HepG2 (cell line): ENCODE measurements around the gene OTUB2. TPM values are rescaled to one million over a fixed set of nuclear protein-coding genes. Genes with fewer than 3 reads are reported as not detected.

Experiments
- CHD4 ChIP-seq: fragments of 200-600 bp; sonication (generic); IDR thresholded peaks from 2 replicates; pipeline ENCODE4 v1.7.0; 2017; ENCODE audit warnings: mild to moderate bottlenecking, low read length, borderline replicate concordance
- ERF ChIP-seq: IDR thresholded peaks from 2 replicates; pipeline ENCODE4 v1.6.1; 2018; ENCODE audit warnings: missing biosample characterization, missing genetic modification reagents
- FOSL1 ChIP-seq: sonication (generic); formaldehyde crosslinking; IDR thresholded peaks from 2 replicates; pipeline ENCODE4 v1.9.0; 2021; ENCODE audit warnings: missing genetic modification reagents, borderline replicate concordance
- GABPB1 ChIP-seq: IDR thresholded peaks from 2 replicates; pipeline ENCODE4 v1.6.1; 2016; ENCODE audit warnings: mild to moderate bottlenecking, missing genetic modification reagents, moderate library complexity, missing compliant biosample characterization
- HHEX ChIP-seq: IDR thresholded peaks from 2 replicates; pipeline ENCODE4 v1.6.1; 2016; ENCODE audit warnings: control low read depth
- HOXA3 ChIP-seq: sonication (generic); formaldehyde crosslinking; IDR thresholded peaks from 2 replicates; pipeline ENCODE4 v1.5.0; 2020; ENCODE audit warnings: missing genetic modification reagents
- LCORL ChIP-seq, 2 experiments: fragments of 450-650 bp in 1 of 2; sonication (generic) in 1 of 2; formaldehyde crosslinking in 1 of 2; IDR thresholded peaks; 2 replicates each; pipeline versions ENCODE4 v1.5.0 to v1.6.1; 2017 to 2020; ENCODE audit warnings: antibody characterized with exemption in 1 of 2, missing genetic modification reagents in 1 of 2
- NCOA2 ChIP-seq: sonication (generic); formaldehyde crosslinking; IDR thresholded peaks from 2 replicates; pipeline ENCODE4 v1.8.0; 2022; ENCODE audit warnings: inconsistent platforms
- PHF5A ChIP-seq: IDR thresholded peaks from one replicate; pipeline ENCODE4 v1.6.1; 2018; ENCODE audit warnings: low read depth, missing genetic modification reagents; ENCODE audit not compliant: unreplicated experiment
- SIN3A ChIP-seq: IDR thresholded peaks from 2 replicates; pipeline ENCODE4 v1.6.1; 2011; ENCODE audit warnings: low read depth, mild to moderate bottlenecking, control low read depth, low read length, borderline replicate concordance
- SNRNP70 ChIP-seq: fragments of 200-400 bp; formaldehyde crosslinking; IDR thresholded peaks from 2 replicates; pipeline ENCODE4 v1.6.1; 2017; ENCODE audit warnings: mild to moderate bottlenecking, low read depth, low read length, moderate library complexity
- STAG1 ChIP-seq: sonication (generic); formaldehyde crosslinking; IDR thresholded peaks from 2 replicates; pipeline ENCODE4 v1.4.0; 2020; ENCODE audit warnings: missing genetic modification reagents
- TARDBP ChIP-seq: sonication (generic); formaldehyde crosslinking; IDR thresholded peaks from 2 replicates; pipeline ENCODE4 v1.8.0; 2022; ENCODE audit warnings: mild to moderate bottlenecking, missing genetic modification reagents
- TGIF2 ChIP-seq: IDR thresholded peaks from 2 replicates; pipeline ENCODE4 v1.6.1; 2016; ENCODE audit warnings: control low read depth, missing compliant biosample characterization
- ZBTB7A ChIP-seq: sonication (generic); formaldehyde crosslinking; IDR thresholded peaks from 2 replicates; pipeline ENCODE4 v1.8.0; 2022; ENCODE audit warnings: mild to moderate bottlenecking, missing genetic modification reagents
- ZBTB8A ChIP-seq: sonication (generic); formaldehyde crosslinking; IDR thresholded peaks from 2 replicates; pipeline ENCODE4 v1.4.0; 2020; ENCODE audit warnings: mild to moderate bottlenecking, low read depth, missing genetic modification reagents, borderline replicate concordance
- ZNF235 ChIP-seq: sonication (generic); formaldehyde crosslinking; IDR thresholded peaks from 2 replicates; pipeline ENCODE4 v1.8.1; 2023; ENCODE audit warnings: mild to moderate bottlenecking, missing genetic modification reagents, borderline replicate concordance
- ZNF678 ChIP-seq: sonication (generic); formaldehyde crosslinking; IDR thresholded peaks from 2 replicates; pipeline ENCODE4 v1.4.0; 2020; ENCODE audit warnings: mild to moderate bottlenecking, missing genetic modification reagents
- ZNF761 ChIP-seq: sonication (generic); formaldehyde crosslinking; conservative IDR thresholded peaks from 2 replicates; pipeline ENCODE4 v1.4.0; 2020; ENCODE audit warnings: mild to moderate bottlenecking, missing genetic modification reagents
- polyA plus RNA-seq, 8 experiments: library from polyadenylated mRNA; depleted of rRNA in 3 of 8; stranded (reverse) in 7 of 8; unstranded in 1 of 8; fragments of >200 nt; fragmentation: Illumina TruSeq in 4 of 8; extraction: Trizol in 4 of 8; gene quantifications; 2 replicates each; pipeline versions ENCODE4 v1.2.1 to v1.2.3, GENCODE V29; 2011 to 2016; ENCODE audit warnings: low read depth in 4 of 8, missing spikeins in 1 of 8, mixed read lengths in 1 of 8; ENCODE audit not compliant: insufficient read depth in 1 of 8
- total RNA-seq, 5 experiments: library from RNA; depleted of rRNA; stranded (reverse); fragments of >200 nt; fragmentation: Illumina TruSeq; extraction: Trizol; gene quantifications; 2 replicates each; pipeline ENCODE4 v1.2.3, GENCODE V29; 2016; ENCODE audit warnings: low read depth in 1 of 5
- TF ChIP-seq, protein P1 (sequence below): sonication (generic); formaldehyde crosslinking; IDR thresholded peaks from 2 replicates; pipeline ENCODE4 v1.5.1; 2020; ENCODE audit warnings: mild to moderate bottlenecking, missing genetic modification reagents, borderline replicate concordance
- TF ChIP-seq, protein P2 (sequence below): sonication (generic); formaldehyde crosslinking; conservative IDR thresholded peaks from 2 replicates; pipeline ENCODE4 v1.4.0; 2020; ENCODE audit warnings: missing genetic modification reagents
- TF ChIP-seq, protein P3 (sequence below): IDR thresholded peaks from 2 replicates; pipeline ENCODE4 v1.6.1; 2016; ENCODE audit warnings: low read depth, control low read depth

The OTUB2 gene
- total and polyA plus RNA-seq, 2 of the 13 experiments (the other 11 are each of a cell fraction or from before 2014, with no cell fraction given), result 2.2 to 2.4 TPM

DNA sequence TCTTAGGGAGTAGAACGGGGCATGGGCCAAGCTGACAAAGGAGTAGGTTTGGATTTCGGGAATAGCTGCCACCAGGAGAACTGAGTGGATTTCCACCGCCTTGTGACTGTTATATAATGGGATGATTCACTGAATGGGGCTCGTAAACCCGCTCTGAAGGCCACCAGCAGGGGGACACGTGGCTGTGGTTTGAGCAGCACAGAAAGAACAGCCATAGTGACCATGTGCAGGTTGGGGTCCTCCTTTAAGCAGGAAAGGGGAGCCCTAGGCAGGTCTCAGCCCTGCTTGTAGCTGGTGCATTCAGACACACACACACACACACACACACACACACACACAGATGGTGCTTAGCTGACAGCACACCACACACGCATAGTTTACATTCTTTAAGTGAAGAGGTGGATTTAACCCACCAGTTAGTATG is 41.1 kb upstream of the OTUB2 start (continued):
- peak; percentile 32 for TF ChIP-seq PHF5A (CRISPR knock-in tag)
- TF ChIP-seq SNRNP70, result no peak
- TF ChIP-seq, protein P1, sequence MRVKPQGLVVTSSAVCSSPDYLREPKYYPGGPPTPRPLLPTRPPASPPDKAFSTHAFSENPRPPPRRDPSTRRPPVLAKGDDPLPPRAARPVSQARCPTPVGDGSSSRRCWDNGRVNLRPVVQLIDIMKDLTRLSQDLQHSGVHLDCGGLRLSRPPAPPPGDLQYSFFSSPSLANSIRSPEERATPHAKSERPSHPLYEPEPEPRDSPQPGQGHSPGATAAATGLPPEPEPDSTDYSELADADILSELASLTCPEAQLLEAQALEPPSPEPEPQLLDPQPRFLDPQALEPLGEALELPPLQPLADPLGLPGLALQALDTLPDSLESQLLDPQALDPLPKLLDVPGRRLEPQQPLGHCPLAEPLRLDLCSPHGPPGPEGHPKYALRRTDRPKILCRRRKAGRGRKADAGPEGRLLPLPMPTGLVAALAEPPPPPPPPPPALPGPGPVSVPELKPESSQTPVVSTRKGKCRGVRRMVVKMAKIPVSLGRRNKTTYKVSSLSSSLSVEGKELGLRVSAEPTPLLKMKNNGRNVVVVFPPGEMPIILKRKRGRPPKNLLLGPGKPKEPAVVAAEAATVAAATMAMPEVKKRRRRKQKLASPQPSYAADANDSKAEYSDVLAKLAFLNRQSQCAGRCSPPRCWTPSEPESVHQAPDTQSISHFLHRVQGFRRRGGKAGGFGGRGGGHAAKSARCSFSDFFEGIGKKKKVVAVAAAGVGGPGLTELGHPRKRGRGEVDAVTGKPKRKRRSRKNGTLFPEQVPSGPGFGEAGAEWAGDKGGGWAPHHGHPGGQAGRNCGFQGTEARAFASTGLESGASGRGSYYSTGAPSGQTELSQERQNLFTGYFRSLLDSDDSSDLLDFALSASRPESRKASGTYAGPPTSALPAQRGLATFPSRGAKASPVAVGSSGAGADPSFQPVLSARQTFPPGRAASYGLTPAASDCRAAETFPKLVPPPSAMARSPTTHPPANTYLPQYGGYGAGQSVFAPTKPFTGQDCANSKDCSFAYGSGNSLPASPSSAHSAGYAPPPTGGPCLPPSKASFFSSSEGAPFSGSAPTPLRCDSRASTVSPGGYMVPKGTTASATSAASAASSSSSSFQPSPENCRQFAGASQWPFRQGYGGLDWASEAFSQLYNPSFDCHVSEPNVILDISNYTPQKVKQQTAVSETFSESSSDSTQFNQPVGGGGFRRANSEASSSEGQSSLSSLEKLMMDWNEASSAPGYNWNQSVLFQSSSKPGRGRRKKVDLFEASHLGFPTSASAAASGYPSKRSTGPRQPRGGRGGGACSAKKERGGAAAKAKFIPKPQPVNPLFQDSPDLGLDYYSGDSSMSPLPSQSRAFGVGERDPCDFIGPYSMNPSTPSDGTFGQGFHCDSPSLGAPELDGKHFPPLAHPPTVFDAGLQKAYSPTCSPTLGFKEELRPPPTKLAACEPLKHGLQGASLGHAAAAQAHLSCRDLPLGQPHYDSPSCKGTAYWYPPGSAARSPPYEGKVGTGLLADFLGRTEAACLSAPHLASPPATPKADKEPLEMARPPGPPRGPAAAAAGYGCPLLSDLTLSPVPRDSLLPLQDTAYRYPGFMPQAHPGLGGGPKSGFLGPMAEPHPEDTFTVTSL (CRISPR knock-in tag), result no peak
- TF ChIP-seq FOSL1 (CRISPR knock-in tag), result no peak
- TF ChIP-seq HOXA3, result no peak
- no peak for TF ChIP-seq ZNF235 (CRISPR knock-in tag)
- no peak for TF ChIP-seq NCOA2 (CRISPR knock-in tag)
- no peak for TF ChIP-seq LCORL (IDR thresholded peaks at IDR 0.05)
- TF ChIP-seq LCORL (CRISPR knock-in tag; IDR thresholded peaks at IDR 0.05), result peak; percentile 80
- TF ChIP-seq STAG1 (CRISPR knock-in tag), result peak; percentile 63
- no peak for TF ChIP-seq HHEX
- TF ChIP-seq ZNF761 (CRISPR knock-in tag), result no peak
- TF ChIP-seq, protein P2, sequence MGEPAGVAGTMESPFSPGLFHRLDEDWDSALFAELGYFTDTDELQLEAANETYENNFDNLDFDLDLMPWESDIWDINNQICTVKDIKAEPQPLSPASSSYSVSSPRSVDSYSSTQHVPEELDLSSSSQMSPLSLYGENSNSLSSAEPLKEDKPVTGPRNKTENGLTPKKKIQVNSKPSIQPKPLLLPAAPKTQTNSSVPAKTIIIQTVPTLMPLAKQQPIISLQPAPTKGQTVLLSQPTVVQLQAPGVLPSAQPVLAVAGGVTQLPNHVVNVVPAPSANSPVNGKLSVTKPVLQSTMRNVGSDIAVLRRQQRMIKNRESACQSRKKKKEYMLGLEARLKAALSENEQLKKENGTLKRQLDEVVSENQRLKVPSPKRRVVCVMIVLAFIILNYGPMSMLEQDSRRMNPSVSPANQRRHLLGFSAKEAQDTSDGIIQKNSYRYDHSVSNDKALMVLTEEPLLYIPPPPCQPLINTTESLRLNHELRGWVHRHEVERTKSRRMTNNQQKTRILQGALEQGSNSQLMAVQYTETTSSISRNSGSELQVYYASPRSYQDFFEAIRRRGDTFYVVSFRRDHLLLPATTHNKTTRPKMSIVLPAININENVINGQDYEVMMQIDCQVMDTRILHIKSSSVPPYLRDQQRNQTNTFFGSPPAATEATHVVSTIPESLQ (CRISPR knock-in tag), result no peak
- TF ChIP-seq SIN3A, result no peak
- TF ChIP-seq, protein P3, sequence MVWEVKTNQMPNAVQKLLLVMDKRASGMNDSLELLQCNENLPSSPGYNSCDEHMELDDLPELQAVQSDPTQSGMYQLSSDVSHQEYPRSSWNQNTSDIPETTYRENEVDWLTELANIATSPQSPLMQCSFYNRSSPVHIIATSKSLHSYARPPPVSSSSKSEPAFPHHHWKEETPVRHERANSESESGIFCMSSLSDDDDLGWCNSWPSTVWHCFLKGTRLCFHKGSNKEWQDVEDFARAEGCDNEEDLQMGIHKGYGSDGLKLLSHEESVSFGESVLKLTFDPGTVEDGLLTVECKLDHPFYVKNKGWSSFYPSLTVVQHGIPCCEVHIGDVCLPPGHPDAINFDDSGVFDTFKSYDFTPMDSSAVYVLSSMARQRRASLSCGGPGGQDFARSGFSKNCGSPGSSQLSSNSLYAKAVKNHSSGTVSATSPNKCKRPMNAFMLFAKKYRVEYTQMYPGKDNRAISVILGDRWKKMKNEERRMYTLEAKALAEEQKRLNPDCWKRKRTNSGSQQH (CRISPR knock-in tag), result 0 out of 2 replicates have a peak, but pooled peaks have one; percentile 55
- TF ChIP-seq ERF (CRISPR knock-in tag), result peak; percentile 58; the same call in 1 of the 2 replicates
- no peak for TF ChIP-seq CHD4
- TF ChIP-seq GABPB1 (CRISPR knock-in tag), result no peak
- TF ChIP-seq TARDBP (CRISPR knock-in tag), result peak; percentile 65
- TF ChIP-seq ZBTB8A, result no peak
- no peak for TF ChIP-seq ZNF678
- no peak for TF ChIP-seq ZBTB7A (CRISPR knock-in tag)
- 0 out of 2 replicates have a peak, but pooled peaks have one; percentile 62 for TF ChIP-seq TGIF2 (CRISPR knock-in tag)
